Cardiac muscle cell (in vitro differentiated cells and primary cell): ENCODE results near the gene NIPBL. TPM values are rescaled to one million over a fixed set of nuclear protein-coding genes. Genes with fewer than 3 reads are reported as not detected.
"Not testable (repeated sequence)": the region's sequence is repeated elsewhere in the genome, so short reads cannot be mapped to it uniquely, and the experiment has no call there.

Source experiments
- DNase-seq, 2 donors: peaks; one replicate each; pipeline versions ENCODE4 v3.0.0 to v3.0.0-alpha.2; 2010 to 2017; ENCODE audit warnings: low read depth in 1 of 2, low spot score in 1 of 2
- H3K27ac ChIP-seq: fragments of 200-600 bp; sonication (generic); 2 replicates; pipeline ENCODE4 v1.5.1; 2016
- H3K27me3 ChIP-seq: fragments of 200-600 bp; sonication (generic); 2 replicates; pipeline ENCODE4 v1.6.0; 2016; ENCODE audit warnings: control low read depth
- H3K36me3 ChIP-seq: fragments of 200-600 bp; sonication (generic); 2 replicates; pipeline ENCODE4 v1.5.1; 2016; ENCODE audit warnings: control low read depth
- H3K4me1 ChIP-seq: fragments of 200-600 bp; sonication (generic); 2 replicates; pipeline ENCODE4 v1.8.1; 2017; ENCODE audit warnings: low read depth, mild to moderate bottlenecking, mixed run types
- H3K4me3 ChIP-seq: fragments of 200-600 bp; sonication (generic); 2 replicates; pipeline ENCODE4 v1.5.1; 2016; ENCODE audit warnings: mild to moderate bottlenecking
- H3K9me3 ChIP-seq: fragments of 200-600 bp; sonication (generic); 2 replicates; pipeline ENCODE4 v1.5.1; 2017; ENCODE audit warnings: low read depth, mild to moderate bottlenecking, control low read depth
- polyA plus RNA-seq: library from polyadenylated mRNA; unstranded; fragments of >200 nt; fragmentation: Nextera tagmentation; extraction: Ambion mirVana; gene quantifications from 2 replicates; pipeline ENCODE4 v1.2.1, GENCODE V29; 2016
- total RNA-seq: library from RNA; depleted of rRNA; stranded (reverse); fragments of >200 nt; gene quantifications from 2 replicates; pipeline ENCODE4 v1.2.3, GENCODE V29; 2016
- TF ChIP-seq, protein P1 (sequence below): IDR thresholded peaks from 2 replicates; pipeline ENCODE4 v1.5.1; 2012; ENCODE audit warnings: low read depth, mild to moderate bottlenecking, low read length

Gene NIPBL
- total and polyA plus RNA-seq, 2 experiments from 2014 or later = 19.1 to 43.9 TPM

GRCh38 chr5:36841677-36842076 is 34.9 kb upstream of the NIPBL start:
- DNase-seq = no peak
- Histone ChIP-seq H3K9me3 (no peaks in the 10 kb centered on the region), H3K4me1 (no peaks in the 10 kb centered on the region), H3K27me3 (no peaks in the 10 kb centered on the region), H3K36me3 (no peaks in the 10 kb centered on the region), H3K4me3 (no peak overlapping the region), H3K27ac (no peak overlapping the region)
- TF ChIP-seq, protein P1, sequence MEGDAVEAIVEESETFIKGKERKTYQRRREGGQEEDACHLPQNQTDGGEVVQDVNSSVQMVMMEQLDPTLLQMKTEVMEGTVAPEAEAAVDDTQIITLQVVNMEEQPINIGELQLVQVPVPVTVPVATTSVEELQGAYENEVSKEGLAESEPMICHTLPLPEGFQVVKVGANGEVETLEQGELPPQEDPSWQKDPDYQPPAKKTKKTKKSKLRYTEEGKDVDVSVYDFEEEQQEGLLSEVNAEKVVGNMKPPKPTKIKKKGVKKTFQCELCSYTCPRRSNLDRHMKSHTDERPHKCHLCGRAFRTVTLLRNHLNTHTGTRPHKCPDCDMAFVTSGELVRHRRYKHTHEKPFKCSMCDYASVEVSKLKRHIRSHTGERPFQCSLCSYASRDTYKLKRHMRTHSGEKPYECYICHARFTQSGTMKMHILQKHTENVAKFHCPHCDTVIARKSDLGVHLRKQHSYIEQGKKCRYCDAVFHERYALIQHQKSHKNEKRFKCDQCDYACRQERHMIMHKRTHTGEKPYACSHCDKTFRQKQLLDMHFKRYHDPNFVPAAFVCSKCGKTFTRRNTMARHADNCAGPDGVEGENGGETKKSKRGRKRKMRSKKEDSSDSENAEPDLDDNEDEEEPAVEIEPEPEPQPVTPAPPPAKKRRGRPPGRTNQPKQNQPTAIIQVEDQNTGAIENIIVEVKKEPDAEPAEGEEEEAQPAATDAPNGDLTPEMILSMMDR = no peak

- H3K27ac ChIP-seq = no peak overlapping the region
- no peaks in the 10 kb centered on the region for H3K27me3 ChIP-seq
- no peaks in the 10 kb centered on the region for H3K36me3 ChIP-seq
- no peak for DNase-seq
- H3K4me3 ChIP-seq = no peak overlapping the region
- H3K4me1 ChIP-seq = no peaks in the 10 kb centered on the region
- TF ChIP-seq, protein P1 = no peak
- no peaks in the 10 kb centered on the region for H3K9me3 ChIP-seq
Measured at GRCh38 chr5:36842087-36842486, 34.5 kb upstream of the NIPBL start.

- no peaks in the 10 kb centered on the region for H3K4me1 ChIP-seq
- TF ChIP-seq, protein P1 = no peak
- no peak for DNase-seq
- H3K4me3 ChIP-seq = no peak overlapping the region
- H3K27me3 ChIP-seq = no peaks in the 10 kb centered on the region
- no peaks in the 10 kb centered on the region for H3K9me3 ChIP-seq
- no peaks in the 10 kb centered on the region for H3K36me3 ChIP-seq
- H3K27ac ChIP-seq = no peak overlapping the region
Measured at GRCh38 chr5:36844305-36844704, 32.3 kb upstream of the NIPBL start.

GRCh38 chr5:36848545-36848944 is 28.0 kb upstream of the NIPBL start:
- H3K27me3 ChIP-seq, DNase-seq, H3K9me3 ChIP-seq, H3K27ac ChIP-seq, H3K36me3 ChIP-seq, H3K4me3 ChIP-seq, H3K4me1 ChIP-seq: not testable (repeated sequence)

DNA sequence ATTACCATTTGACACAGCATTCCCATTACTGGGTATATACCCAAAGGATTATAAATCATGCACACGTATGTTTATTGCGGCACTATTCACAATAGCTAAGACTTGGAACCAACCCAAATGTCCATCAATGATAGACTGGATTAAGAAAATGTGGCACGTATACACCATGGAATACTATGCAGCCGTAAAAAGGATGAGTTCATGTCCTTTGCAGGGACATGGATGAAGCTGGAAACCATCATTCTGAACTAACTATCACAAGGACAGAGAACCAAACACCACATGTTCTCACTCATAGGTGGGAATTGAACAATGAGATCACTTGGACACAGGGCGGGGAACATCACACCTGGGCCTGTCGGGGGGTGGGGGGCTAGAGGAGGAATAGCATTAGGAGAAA is 23.7 kb upstream of the NIPBL start:
- not testable (repeated sequence) for H3K4me1 ChIP-seq, DNase-seq, H3K36me3 ChIP-seq, H3K27ac ChIP-seq, H3K4me3 ChIP-seq, H3K27me3 ChIP-seq, H3K9me3 ChIP-seq

GRCh38 chr5:36854402-36855140 is 22.0 kb upstream of the NIPBL start:
- DNase-seq = no peak
- no peaks in the 10 kb centered on the region for H3K36me3 ChIP-seq
- H3K27me3 ChIP-seq = no peaks in the 10 kb centered on the region
- H3K4me1 ChIP-seq = no peaks in the 10 kb centered on the region
- H3K9me3 ChIP-seq = no peaks in the 10 kb centered on the region
- no peak overlapping the region for H3K4me3 ChIP-seq
- TF ChIP-seq, protein P1 = no peak
- H3K27ac ChIP-seq = no peak overlapping the region
